Measurements from ENCODE around the gene ANXA2R.

The ANXA2R gene

DNA sequence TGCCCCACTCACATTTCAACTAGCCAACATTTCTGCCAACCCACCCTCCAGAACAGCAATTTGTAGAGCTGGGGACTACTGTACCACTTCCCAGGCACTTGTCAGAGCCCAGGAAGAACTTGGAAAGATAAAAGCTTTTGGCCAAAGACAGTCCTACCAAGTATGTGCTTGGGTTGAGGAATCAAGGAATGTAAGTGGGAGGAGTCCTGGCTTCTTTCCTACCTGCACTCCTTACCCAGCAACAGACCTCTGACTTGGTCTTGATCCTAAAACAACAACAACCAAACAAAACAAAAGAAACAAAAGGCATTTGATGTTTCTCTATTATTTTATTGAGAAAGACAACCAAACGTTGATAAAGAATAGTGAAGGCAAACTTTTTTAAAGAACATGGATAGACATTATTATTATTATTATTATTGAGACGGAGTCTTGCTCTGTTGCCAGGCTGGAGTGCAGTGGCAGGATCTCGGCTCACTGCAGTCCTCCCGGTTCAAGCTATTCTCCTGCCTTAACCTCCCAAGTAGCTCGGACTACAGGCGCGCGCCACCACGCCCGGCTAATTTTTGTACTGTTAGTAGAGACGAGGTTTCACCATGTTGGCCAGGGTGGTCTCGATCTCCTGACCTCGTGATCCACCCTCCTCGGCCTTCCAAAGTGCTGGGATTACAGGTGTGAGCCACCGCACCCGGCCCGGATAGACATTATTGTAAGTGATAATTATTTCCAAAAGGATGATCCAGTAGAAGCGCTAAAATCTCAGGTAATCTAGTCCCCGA, 33.5 kb downstream of the ANXA2R start:
- peak overlapping the region; percentile 85 for H2AFZ ChIP-seq (ENCODE audit: low read depth, low read length)

DNA sequence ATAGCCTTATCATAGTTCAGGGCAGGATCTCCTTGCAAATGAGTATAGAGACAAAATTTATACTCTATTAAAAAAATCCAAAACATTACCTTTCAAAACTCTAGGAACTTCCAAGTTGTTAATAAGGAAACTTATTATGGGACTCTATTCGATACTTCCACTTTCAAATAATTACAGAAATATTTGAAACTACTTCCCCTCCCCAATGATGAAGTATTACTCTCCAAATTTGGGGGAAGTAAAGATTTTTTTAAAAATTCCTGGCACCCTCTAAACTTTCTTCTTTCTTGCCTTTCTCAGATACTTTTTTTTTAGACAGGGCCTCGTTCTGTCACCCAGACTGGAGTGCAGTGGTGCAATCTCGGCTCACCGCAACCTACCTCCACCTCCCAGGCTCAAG, 35.1 kb downstream of the ANXA2R start:
- ATAC-seq (ENCODE audit: insufficient read depth, low read depth) (no peak), DNase-seq (no peak)
- Histone ChIP-seq H3K4me1 (ENCODE audit: insufficient read depth, low read length) (peaks cover 17% of the 10 kb centered on the region), H3K36me3 (ENCODE audit: insufficient read depth, low read length) (peaks cover 5% of the 10 kb centered on the region; the same call in 1 of the 2 replicates), H3K9ac (ENCODE audit: low read depth, low read length) (no peak overlapping the region), H2AFZ (ENCODE audit: low read depth, low read length) (no peak overlapping the region), H3K27me3 (ENCODE audit: insufficient read depth, low read length, poor library complexity) (no peaks in the 10 kb centered on the region), H3K27ac (ENCODE audit: low read length) (no peak overlapping the region), H3K9me3 (ENCODE audit: insufficient read depth, low read length, severe bottlenecking) (no peaks in the 10 kb centered on the region), H4K20me1 (ENCODE audit: insufficient read depth, low read length) (no peaks in the 10 kb centered on the region), H3K79me2 (ENCODE audit: insufficient read depth, low read length) (peaks cover 56% of the 10 kb centered on the region), H3K4me3 (ENCODE audit: low read depth in 1 of 2, low read length in 2 of 2) (no peak overlapping the region), H3K4me2 (ENCODE audit: insufficient read depth, low read length) (no peak overlapping the region)
- no peak for TF ChIP-seq EZH2 (IDR thresholded peaks at IDR 0.05; ENCODE audit: borderline replicate concordance, low read depth, low read length, severe bottlenecking)

More for the DNA sequence above, 33.5 kb downstream of the ANXA2R start:
- no peak for DNase-seq
- no peak for ATAC-seq (ENCODE audit: insufficient read depth, low read depth)
- H4K20me1 ChIP-seq (ENCODE audit: insufficient read depth, low read length) = no peaks in the 10 kb centered on the region
- H3K4me2 ChIP-seq (ENCODE audit: insufficient read depth, low read length) = peak overlapping the region; percentile 76
- H3K4me3 ChIP-seq (ENCODE audit: low read depth in 1 of 2, low read length in 2 of 2) = peak overlapping the region in 1 of 2 experiments; percentile 68; a peak in 3 of 4 replicates
- peaks cover 32% of the 10 kb centered on the region for H3K4me1 ChIP-seq (ENCODE audit: insufficient read depth, low read length)
- H3K9ac ChIP-seq (ENCODE audit: low read depth, low read length) = peak overlapping the region; percentile 68
- TF ChIP-seq CTCF (IDR thresholded peaks at IDR 0.05; ENCODE audit: borderline replicate concordance, extremely low read depth, low read length, poor library complexity, severe bottlenecking) (no peak), EZH2 (IDR thresholded peaks at IDR 0.05; ENCODE audit: borderline replicate concordance, low read depth, low read length, severe bottlenecking) (no peak)
- H3K9me3 ChIP-seq (ENCODE audit: insufficient read depth, low read length, severe bottlenecking) = no peaks in the 10 kb centered on the region
- H3K27ac ChIP-seq (ENCODE audit: low read length) = peak overlapping the region; percentile 93
- H3K36me3 ChIP-seq (ENCODE audit: insufficient read depth, low read length) = peaks cover 5% of the 10 kb centered on the region; the same call in 1 of the 2 replicates
- peaks cover 72% of the 10 kb centered on the region for H3K79me2 ChIP-seq (ENCODE audit: insufficient read depth, low read length)
- H3K27me3 ChIP-seq (ENCODE audit: insufficient read depth, low read length, poor library complexity) = no peaks in the 10 kb centered on the region

DNA sequence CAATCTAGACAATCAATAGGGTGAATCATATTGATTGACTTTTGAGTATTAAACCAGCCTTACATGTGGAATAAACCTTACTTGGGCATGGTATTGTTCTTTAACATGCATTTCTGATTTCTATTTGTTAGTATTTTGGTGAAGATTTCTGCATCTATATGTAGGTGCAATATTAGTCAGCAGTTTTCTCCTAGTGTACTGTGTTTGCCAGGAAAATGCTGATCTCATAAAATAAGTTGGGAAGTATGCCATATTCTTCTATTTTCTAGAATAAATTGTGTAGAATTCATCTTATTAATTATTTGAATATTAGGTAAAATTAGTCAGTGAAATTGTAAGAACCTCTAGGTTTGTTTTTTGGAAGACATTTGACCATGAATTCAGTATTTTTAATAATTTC, 38.4 kb downstream of the ANXA2R start:
- H4K20me1 ChIP-seq (ENCODE audit: insufficient read depth, low read length) = no peaks in the 10 kb centered on the region
- H3K9ac ChIP-seq (ENCODE audit: low read depth, low read length) = no peak overlapping the region
- peaks cover 9% of the 10 kb centered on the region for H3K4me1 ChIP-seq (ENCODE audit: insufficient read depth, low read length)
- no peak for ATAC-seq (ENCODE audit: insufficient read depth, low read depth)
- peaks cover 41% of the 10 kb centered on the region for H3K79me2 ChIP-seq (ENCODE audit: insufficient read depth, low read length)
- no peak for DNase-seq
- no peak overlapping the region for H3K27ac ChIP-seq (ENCODE audit: low read length)
- no peak overlapping the region for H3K4me2 ChIP-seq (ENCODE audit: insufficient read depth, low read length)
- no peak overlapping the region for H2AFZ ChIP-seq (ENCODE audit: low read depth, low read length)
- no peaks in the 10 kb centered on the region for H3K9me3 ChIP-seq (ENCODE audit: insufficient read depth, low read length, severe bottlenecking)
- H3K36me3 ChIP-seq (ENCODE audit: insufficient read depth, low read length) = peaks cover 12% of the 10 kb centered on the region; the same call in 1 of the 2 replicates
- H3K4me3 ChIP-seq (ENCODE audit: low read depth in 1 of 2, low read length in 2 of 2) = no peak overlapping the region
- TF ChIP-seq EZH2 (IDR thresholded peaks at IDR 0.05; ENCODE audit: borderline replicate concordance, low read depth, low read length, severe bottlenecking) (no peak), CTCF (IDR thresholded peaks at IDR 0.05; ENCODE audit: borderline replicate concordance, extremely low read depth, low read length, poor library complexity, severe bottlenecking) (no peak)
- H3K27me3 ChIP-seq (ENCODE audit: insufficient read depth, low read length, poor library complexity) = no peaks in the 10 kb centered on the region

DNA sequence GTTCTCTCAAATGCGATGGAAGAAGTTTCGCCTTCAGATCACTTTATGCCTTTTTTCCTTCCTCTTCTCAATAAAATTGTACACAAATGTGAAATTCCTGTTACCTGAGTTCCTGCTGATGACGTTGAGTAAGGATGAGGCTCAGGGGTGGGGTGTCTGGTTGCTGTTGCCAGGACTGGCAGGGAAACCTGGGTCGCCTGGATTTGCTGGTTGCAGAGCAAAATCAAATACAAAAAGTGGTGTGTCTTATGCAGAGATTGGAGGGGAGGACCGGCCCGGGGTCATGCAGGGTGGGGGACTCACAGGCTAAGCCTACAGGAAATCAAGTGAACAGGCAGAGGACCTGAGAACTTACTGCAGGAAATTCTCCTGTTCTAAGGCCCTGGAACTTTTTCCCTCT, 39.2 kb downstream of the ANXA2R start:
- Histone ChIP-seq H3K27ac (ENCODE audit: low read length) (no peak overlapping the region), H3K4me3 (ENCODE audit: low read depth in 1 of 2, low read length in 2 of 2) (no peak overlapping the region), H3K9me3 (ENCODE audit: insufficient read depth, low read length, severe bottlenecking) (no peaks in the 10 kb centered on the region), H3K9ac (ENCODE audit: low read depth, low read length) (no peak overlapping the region), H3K36me3 (ENCODE audit: insufficient read depth, low read length) (peaks cover 7% of the 10 kb centered on the region; the same call in 1 of the 2 replicates), H4K20me1 (ENCODE audit: insufficient read depth, low read length) (no peaks in the 10 kb centered on the region), H3K4me2 (ENCODE audit: insufficient read depth, low read length) (no peak overlapping the region), H3K4me1 (ENCODE audit: insufficient read depth, low read length) (peaks cover 12% of the 10 kb centered on the region), H2AFZ (ENCODE audit: low read depth, low read length) (no peak overlapping the region), H3K27me3 (ENCODE audit: insufficient read depth, low read length, poor library complexity) (no peaks in the 10 kb centered on the region), H3K79me2 (ENCODE audit: insufficient read depth, low read length) (peaks cover 41% of the 10 kb centered on the region)
- ATAC-seq (ENCODE audit: insufficient read depth, low read depth) (no peak), DNase-seq (no peak)
- TF ChIP-seq EZH2 (IDR thresholded peaks at IDR 0.05; ENCODE audit: borderline replicate concordance, low read depth, low read length, severe bottlenecking) (no peak), CTCF (IDR thresholded peaks at IDR 0.05; ENCODE audit: borderline replicate concordance, extremely low read depth, low read length, poor library complexity, severe bottlenecking) (no peak)
